Natural killer cell (primary cell): ENCODE results near the gene UNC119B. TPM values are rescaled to one million over a fixed set of nuclear protein-coding genes. Genes with fewer than 3 reads are reported as not detected.

Source experiments
- ATAC-seq, 3 donors: fragments of 150-1000 bp in 2 of 3; fragments of 200-7000 bp in 1 of 3; cut with Tn5 transposase; 1 replicate in 1 of 3; 2 replicates in 2 of 3; pipeline ENCODE4 v1.10.0; 2021; ENCODE audit warnings: mild to moderate bottlenecking in 2 of 3, moderate library complexity in 2 of 3
- DNase-seq, 2 donors: peaks; one replicate each; pipeline versions ENCODE4 v3.0.0 to v3.0.0-alpha.2; 2013 to 2021; ENCODE audit warnings: mixed read lengths in 1 of 2
- H3K27ac ChIP-seq: one replicate; pipeline ENCODE4 v1.5.1; 2013; ENCODE audit warnings: mild to moderate bottlenecking, low read length
- H3K27me3 ChIP-seq: one replicate; pipeline ENCODE4 v1.6.1; 2013; ENCODE audit warnings: low read length; ENCODE audit not compliant: control insufficient read depth, insufficient read depth
- H3K36me3 ChIP-seq: one replicate; pipeline ENCODE4 v1.6.1; 2013; ENCODE audit warnings: low read length; ENCODE audit not compliant: control insufficient read depth, insufficient read depth
- H3K4me1 ChIP-seq: one replicate; pipeline ENCODE4 v1.6.1; 2013; ENCODE audit warnings: low read length; ENCODE audit not compliant: control insufficient read depth, insufficient read depth
- H3K4me3 ChIP-seq: one replicate; pipeline ENCODE4 v1.5.1; 2013; ENCODE audit warnings: low read length
- H3K9me3 ChIP-seq: one replicate; pipeline ENCODE4 v1.6.1; 2013; ENCODE audit warnings: low read length; ENCODE audit not compliant: control insufficient read depth, insufficient read depth
- H3K27ac Mint-ChIP-seq, 2 donors: one replicate each; pipeline ENCODE4 v1.8.0; 2022; ENCODE audit warnings: mild to moderate bottlenecking in 2 of 2, mixed read lengths in 2 of 2, moderate library complexity in 1 of 2
- H3K27me3 Mint-ChIP-seq, 2 donors: one replicate each; pipeline ENCODE4 v1.8.0; 2022; ENCODE audit warnings: low read depth in 2 of 2, mixed read lengths in 2 of 2
- H3K36me3 Mint-ChIP-seq: one replicate; pipeline ENCODE4 v1.8.0; 2022; ENCODE audit warnings: mixed read lengths
- H3K4me1 Mint-ChIP-seq, 2 donors: one replicate each; pipeline ENCODE4 v1.8.0; 2022; ENCODE audit warnings: mixed read lengths in 2 of 2
- H3K4me3 Mint-ChIP-seq: one replicate; pipeline ENCODE4 v1.8.0; 2022; ENCODE audit warnings: mild to moderate bottlenecking, moderate library complexity, mixed read lengths
- H3K9me3 Mint-ChIP-seq, 2 donors: one replicate each; pipeline ENCODE4 v1.8.0; 2022; ENCODE audit warnings: mixed read lengths in 2 of 2
- CTCF ChIP-seq: fragments of 200-600 bp; IDR thresholded peaks from one replicate; pipeline ENCODE4 v1.8.0; 2022; ENCODE audit warnings: antibody characterized with exemption
- WGBS: methylation state at CpG from one replicate; pipeline ENCODE4 v1.1.7; 2013; ENCODE audit warnings: missing lambda C conversion rate; ENCODE audit not compliant: insufficient coverage; 5-methylcytosine and 5-hydroxymethylcytosine counted together
- intact Hi-C: fragments of 100-400 bp; cut with micrococcal nuclease; formaldehyde crosslinking; loops from one replicate; pipeline ENCODE4 v1.14.2; 2022
- total RNA-seq, 4 donors: library from RNA; stranded (reverse); fragments of 120-200 nt in 1 of 4; gene quantifications; one replicate each; pipeline versions ENCODE4 v1.2.3 to v1.2.4, GENCODE V29; 2013 to 2022

Gene UNC119B
- total RNA-seq, 3 donors from 2014 or later (not counting 1 experiment from before 2014, with no cell fraction given), result 10.7 to 11.6 (median 11.6) TPM

GRCh38 chr12:120697344-120697743 is 12.9 kb upstream of the UNC119B start:
- ATAC-seq (no peak), DNase-seq (no peak)
- Histone ChIP-seq H3K27me3 (no peaks in the 10 kb centered on the region), H3K27ac (no peak overlapping the region), H3K4me1 (peaks cover 3% of the 10 kb centered on the region), H3K36me3 (peaks cover 73% of the 10 kb centered on the region), H3K4me3 (no peak overlapping the region), H3K9me3 (no peaks in the 10 kb centered on the region)
- no peaks in the 10 kb centered on the region for H3K9me3 Mint-ChIP-seq
- H3K36me3 Mint-ChIP-seq, result no peaks in the 10 kb centered on the region
- no CpG with 5 or more reads among the region's 1 CpG for WGBS
- H3K4me1 Mint-ChIP-seq, result peaks cover 5 to 9% of the 10 kb centered on the region in 2 donors
- no peak for TF ChIP-seq CTCF
- intact Hi-C loops, result no loop called here
- no peaks in the 10 kb centered on the region for H3K27me3 Mint-ChIP-seq
- H3K4me3 Mint-ChIP-seq, result no peak overlapping the region
- no peak overlapping the region for H3K27ac Mint-ChIP-seq

- Mint-ChIP-seq H3K27ac (no peak overlapping the region), H3K36me3 (no peaks in the 10 kb centered on the region), H3K4me3 (no peak overlapping the region), H3K27me3 (no peaks in the 10 kb centered on the region), H3K4me1 (no peaks in the 10 kb centered on the region), H3K9me3 (no peaks in the 10 kb centered on the region)
- no peaks in the 10 kb centered on the region for H3K4me1 ChIP-seq
- H3K4me3 ChIP-seq, result no peak overlapping the region
- no peak for DNase-seq
- H3K27ac ChIP-seq, result no peak overlapping the region
- peaks cover 81% of the 10 kb centered on the region for H3K36me3 ChIP-seq
- no peaks in the 10 kb centered on the region for H3K27me3 ChIP-seq
- intact Hi-C loops, result no loop called here
- H3K9me3 ChIP-seq, result no peaks in the 10 kb centered on the region
- WGBS, result 80% methylated on average over 2 of the region's 3 CpGs
- no peak for ATAC-seq
- TF ChIP-seq CTCF, result no peak
Measured at GRCh38 chr12:120698665-120699064, 11.6 kb upstream of the UNC119B start.

GRCh38 chr12:120699553-120699952 is 10.7 kb upstream of the UNC119B start:
- intact Hi-C loops, result no loop called here
- no peak overlapping the region for H3K4me3 Mint-ChIP-seq
- no peaks in the 10 kb centered on the region for H3K27me3 Mint-ChIP-seq
- Histone ChIP-seq H3K36me3 (peaks cover 74% of the 10 kb centered on the region), H3K27ac (no peak overlapping the region), H3K9me3 (no peaks in the 10 kb centered on the region), H3K4me3 (no peak overlapping the region), H3K4me1 (no peaks in the 10 kb centered on the region), H3K27me3 (no peaks in the 10 kb centered on the region)
- 97% methylated on average over 7 of the region's 7 CpGs for WGBS
- no peak for ATAC-seq
- no peak overlapping the region for H3K27ac Mint-ChIP-seq
- DNase-seq, result no peak
- H3K9me3 Mint-ChIP-seq, result no peaks in the 10 kb centered on the region
- H3K36me3 Mint-ChIP-seq, result no peaks in the 10 kb centered on the region
- no peak for TF ChIP-seq CTCF
- no peaks in the 10 kb centered on the region for H3K4me1 Mint-ChIP-seq

GRCh38 chr12:120700886-120701285 is 9.4 kb upstream of the UNC119B start:
- H3K27me3 Mint-ChIP-seq, result no peaks in the 10 kb centered on the region
- H3K36me3 Mint-ChIP-seq, result no peaks in the 10 kb centered on the region
- H3K4me1 Mint-ChIP-seq, result no peaks in the 10 kb centered on the region
- no peak for TF ChIP-seq CTCF
- Histone ChIP-seq H3K27me3 (no peaks in the 10 kb centered on the region), H3K4me3 (no peak overlapping the region), H3K9me3 (no peaks in the 10 kb centered on the region), H3K36me3 (peaks cover 61% of the 10 kb centered on the region), H3K27ac (no peak overlapping the region), H3K4me1 (no peaks in the 10 kb centered on the region)
- H3K4me3 Mint-ChIP-seq, result no peak overlapping the region
- ATAC-seq (no peak), DNase-seq (no peak)
- H3K27ac Mint-ChIP-seq, result no peak overlapping the region
- H3K9me3 Mint-ChIP-seq, result no peaks in the 10 kb centered on the region
- intact Hi-C loops, result no loop called here
- WGBS, result 100% methylated on average over 5 of the region's 5 CpGs
